GM21576 (cell line): Measurements from ENCODE around the gene B3GALT6.

Experiments used
- ATAC-seq: cut with Tn5 transposase; IDR thresholded peaks from one replicate; pipeline ENCODE4 v1.9.1; 2021; ENCODE audit warnings: mild to moderate bottlenecking, moderate library complexity; ENCODE audit not compliant: unreplicated experiment

B3GALT6 gene

GRCh38 chr1:1259951-1260600, 28.0 kb downstream of the B3GALT6 start:
- ATAC-seq, result no peak

- ATAC-seq, result no peak
These were observed 29.0 kb downstream of the B3GALT6 start for GRCh38 chr1:1260843-1261560.

GRCh38 chr1:1262071-1262470, 30.0 kb downstream of the B3GALT6 start:
- no peak for ATAC-seq

GRCh38 chr1:1262758-1263157, 30.7 kb downstream of the B3GALT6 start:
- ATAC-seq, result no peak

- ATAC-seq, result no peak
These were observed 32.0 kb downstream of the B3GALT6 start for GRCh38 chr1:1264026-1264425.

GRCh38 chr1:1264868-1265272, 32.8 kb downstream of the B3GALT6 start:
- ATAC-seq, result no peak

GRCh38 chr1:1267488-1268283, 35.6 kb downstream of the B3GALT6 start:
- ATAC-seq, result no peak

- ATAC-seq, result no peak
These were observed 36.2 kb downstream of the B3GALT6 start for GRCh38 chr1:1268284-1268682.

- ATAC-seq, result no peak
These were observed 38.8 kb downstream of the B3GALT6 start for GRCh38 chr1:1270813-1271212.

- ATAC-seq, result no peak
These were observed 40.5 kb downstream of the B3GALT6 start for GRCh38 chr1:1272341-1273208.

GRCh38 chr1:1273209-1273511, 41.1 kb downstream of the B3GALT6 start:
- ATAC-seq, result peak; percentile 12

GRCh38 chr1:1273512-1274298, 41.7 kb downstream of the B3GALT6 start, which contains the start of gene UBE2J2:
Gene UBE2J2 (minus strand): TSS chr1:1273854. CDS start chr1:1267992, 5,862 bp downstream.
- ATAC-seq, result peak; percentile 70

GRCh38 chr1:1274299-1274930, 42.4 kb downstream of the B3GALT6 start:
- peak; percentile 6 for ATAC-seq

- ATAC-seq, result no peak
These were observed 42.9 kb downstream of the B3GALT6 start for GRCh38 chr1:1274931-1275431.

- no peak for ATAC-seq
These were observed 43.8 kb downstream of the B3GALT6 start for GRCh38 chr1:1275836-1276235.

GRCh38 chr1:1278620-1279019, 46.6 kb downstream of the B3GALT6 start:
- ATAC-seq, result no peak

- ATAC-seq, result no peak
These were observed 47.0 kb downstream of the B3GALT6 start for GRCh38 chr1:1279028-1279427.

GRCh38 chr1:1280782-1281481, 48.9 kb downstream of the B3GALT6 start:
- ATAC-seq, result no peak
